ENCODE data around the gene WDR48. TPM values are rescaled to one million over a fixed set of nuclear protein-coding genes. Genes with fewer than 3 reads are reported as not detected.

The WDR48 gene
- total RNA-seq, 1 donor = 39.8 TPM

DNA sequence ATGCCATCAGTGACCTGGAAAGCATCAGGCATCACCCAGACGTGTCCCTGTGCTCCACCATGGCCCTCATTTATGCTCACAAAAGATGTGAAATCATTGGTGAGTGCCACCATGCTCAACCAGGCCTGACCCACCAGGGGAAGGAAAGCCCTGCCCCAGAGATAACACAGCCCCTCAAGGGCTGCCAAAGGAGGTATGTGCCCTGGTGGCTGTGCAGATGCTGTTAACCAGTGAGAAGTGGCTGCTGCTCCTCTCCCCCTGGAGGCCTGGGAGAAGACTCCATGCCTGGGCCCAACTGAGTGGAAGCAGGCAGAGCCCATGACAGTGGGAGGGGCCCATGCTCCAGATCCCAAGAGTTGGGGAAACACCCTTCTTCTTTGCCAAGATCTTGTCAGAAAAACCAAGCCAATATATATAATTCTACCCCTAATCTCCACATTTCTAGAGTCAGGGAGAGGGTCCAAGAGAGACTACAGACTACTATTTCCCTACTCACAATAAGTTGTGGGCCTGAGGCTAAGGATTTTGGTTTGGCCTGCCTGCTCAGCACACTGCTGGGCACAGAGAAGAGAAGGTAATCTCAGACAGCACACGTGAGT is 58.3 kb downstream of the WDR48 start:
- peak; percentile 46 for DNase-seq (ENCODE audit: insufficient read length, low spot score, missing footprints)

DNA sequence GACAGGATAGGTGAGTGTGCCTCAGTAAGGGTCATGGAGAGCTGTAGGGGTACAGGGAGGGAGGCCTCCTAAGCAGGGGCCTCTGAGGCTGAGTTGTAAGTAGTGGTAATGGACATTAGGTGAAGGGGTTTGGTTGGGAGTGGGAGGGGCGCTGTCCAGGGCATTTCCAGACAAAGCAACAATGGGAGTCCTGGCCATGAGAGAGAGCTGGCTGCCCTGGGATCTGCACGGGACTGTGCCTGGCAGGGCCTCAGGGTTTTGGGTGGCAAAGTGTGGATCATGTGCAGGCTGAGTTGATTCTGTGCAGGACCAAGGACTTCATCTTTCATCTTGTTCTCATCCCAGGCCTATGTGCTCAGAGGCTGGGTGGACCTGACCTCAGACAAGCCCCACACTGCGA is 60.3 kb downstream of the WDR48 start:
- no peak for DNase-seq (ENCODE audit: insufficient read length, low spot score, missing footprints)

More for the DNA sequence above, 58.3 kb downstream of the WDR48 start:
- H3K79me2 ChIP-seq (ENCODE audit: insufficient read depth, low read length) = peaks cover 23% of the 10 kb centered on the region
- no peak overlapping the region for H2AFZ ChIP-seq (ENCODE audit: low read length)
- TF ChIP-seq, protein P1, sequence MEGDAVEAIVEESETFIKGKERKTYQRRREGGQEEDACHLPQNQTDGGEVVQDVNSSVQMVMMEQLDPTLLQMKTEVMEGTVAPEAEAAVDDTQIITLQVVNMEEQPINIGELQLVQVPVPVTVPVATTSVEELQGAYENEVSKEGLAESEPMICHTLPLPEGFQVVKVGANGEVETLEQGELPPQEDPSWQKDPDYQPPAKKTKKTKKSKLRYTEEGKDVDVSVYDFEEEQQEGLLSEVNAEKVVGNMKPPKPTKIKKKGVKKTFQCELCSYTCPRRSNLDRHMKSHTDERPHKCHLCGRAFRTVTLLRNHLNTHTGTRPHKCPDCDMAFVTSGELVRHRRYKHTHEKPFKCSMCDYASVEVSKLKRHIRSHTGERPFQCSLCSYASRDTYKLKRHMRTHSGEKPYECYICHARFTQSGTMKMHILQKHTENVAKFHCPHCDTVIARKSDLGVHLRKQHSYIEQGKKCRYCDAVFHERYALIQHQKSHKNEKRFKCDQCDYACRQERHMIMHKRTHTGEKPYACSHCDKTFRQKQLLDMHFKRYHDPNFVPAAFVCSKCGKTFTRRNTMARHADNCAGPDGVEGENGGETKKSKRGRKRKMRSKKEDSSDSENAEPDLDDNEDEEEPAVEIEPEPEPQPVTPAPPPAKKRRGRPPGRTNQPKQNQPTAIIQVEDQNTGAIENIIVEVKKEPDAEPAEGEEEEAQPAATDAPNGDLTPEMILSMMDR (IDR thresholded peaks at IDR 0.05; ENCODE audit: extremely low read depth, low read depth, low read length) = no peak
- peaks cover 14% of the 10 kb centered on the region for H4K20me1 ChIP-seq (ENCODE audit: insufficient read depth, low read length)
- H3K27me3 ChIP-seq (ENCODE audit: insufficient read depth, low read length) = no peaks in the 10 kb centered on the region
- H3K27ac ChIP-seq (ENCODE audit: low read depth, low read length) = no peak overlapping the region
- peaks cover 18% of the 10 kb centered on the region for H3K4me1 ChIP-seq (ENCODE audit: insufficient read depth, low read length)
- H3K36me3 ChIP-seq (ENCODE audit: insufficient read depth, low read length) = peaks cover 6% of the 10 kb centered on the region
- no peaks in the 10 kb centered on the region for H3K9me3 ChIP-seq (ENCODE audit: low read depth, low read length)
- no peak overlapping the region for H3K4me3 ChIP-seq (ENCODE audit: insufficient read depth, low read length)
- H3K4me2 ChIP-seq (ENCODE audit: insufficient read depth, low read length) = no peak overlapping the region

DNA sequence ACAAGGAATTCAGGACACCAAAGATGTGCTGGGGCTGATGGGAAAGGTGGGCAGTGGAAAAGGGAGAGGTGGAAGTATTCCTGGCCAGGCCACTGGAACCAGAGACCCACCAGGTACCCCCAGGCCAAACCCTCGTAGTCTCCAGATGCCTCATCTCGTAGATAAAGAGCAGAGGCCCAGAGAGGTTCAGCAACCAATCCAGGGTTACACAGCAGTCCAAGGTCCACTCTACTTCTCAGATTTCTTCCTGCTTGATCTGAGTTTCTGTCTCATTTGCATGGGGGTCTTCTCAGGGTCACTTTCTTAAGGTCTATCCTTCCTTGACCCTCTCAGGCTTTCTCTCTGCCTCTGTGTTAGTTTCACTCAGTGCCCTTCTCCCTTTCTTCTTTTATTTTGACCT is 60.7 kb downstream of the WDR48 start:
- Histone ChIP-seq H3K4me1 (ENCODE audit: insufficient read depth, low read length) (peaks cover 6% of the 10 kb centered on the region), H3K9me3 (ENCODE audit: low read depth, low read length) (no peaks in the 10 kb centered on the region), H3K36me3 (ENCODE audit: insufficient read depth, low read length) (peaks cover 6% of the 10 kb centered on the region), H4K20me1 (ENCODE audit: insufficient read depth, low read length) (no peaks in the 10 kb centered on the region), H2AFZ (ENCODE audit: low read length) (no peak overlapping the region), H3K27ac (ENCODE audit: low read depth, low read length) (no peak overlapping the region), H3K79me2 (ENCODE audit: insufficient read depth, low read length) (no peaks in the 10 kb centered on the region), H3K4me2 (ENCODE audit: insufficient read depth, low read length) (no peak overlapping the region), H3K4me3 (ENCODE audit: insufficient read depth, low read length) (no peak overlapping the region), H3K27me3 (ENCODE audit: insufficient read depth, low read length) (no peaks in the 10 kb centered on the region)
- DNase-seq (ENCODE audit: insufficient read length, low spot score, missing footprints) = no peak
- TF ChIP-seq, protein P1 (IDR thresholded peaks at IDR 0.05; ENCODE audit: extremely low read depth, low read depth, low read length) = no peak

More for the DNA sequence above, 60.3 kb downstream of the WDR48 start:
- no peak overlapping the region for H3K4me2 ChIP-seq (ENCODE audit: insufficient read depth, low read length)
- H2AFZ ChIP-seq (ENCODE audit: low read length) = no peak overlapping the region
- peaks cover 6% of the 10 kb centered on the region for H3K36me3 ChIP-seq (ENCODE audit: insufficient read depth, low read length)
- no peaks in the 10 kb centered on the region for H3K9me3 ChIP-seq (ENCODE audit: low read depth, low read length)
- no peak overlapping the region for H3K4me3 ChIP-seq (ENCODE audit: insufficient read depth, low read length)
- TF ChIP-seq, protein P1 (IDR thresholded peaks at IDR 0.05; ENCODE audit: extremely low read depth, low read depth, low read length) = no peak
- H3K79me2 ChIP-seq (ENCODE audit: insufficient read depth, low read length) = peaks cover 3% of the 10 kb centered on the region
- no peaks in the 10 kb centered on the region for H4K20me1 ChIP-seq (ENCODE audit: insufficient read depth, low read length)
- no peak overlapping the region for H3K27ac ChIP-seq (ENCODE audit: low read depth, low read length)
- no peaks in the 10 kb centered on the region for H3K27me3 ChIP-seq (ENCODE audit: insufficient read depth, low read length)
- H3K4me1 ChIP-seq (ENCODE audit: insufficient read depth, low read length) = peaks cover 6% of the 10 kb centered on the region

DNA sequence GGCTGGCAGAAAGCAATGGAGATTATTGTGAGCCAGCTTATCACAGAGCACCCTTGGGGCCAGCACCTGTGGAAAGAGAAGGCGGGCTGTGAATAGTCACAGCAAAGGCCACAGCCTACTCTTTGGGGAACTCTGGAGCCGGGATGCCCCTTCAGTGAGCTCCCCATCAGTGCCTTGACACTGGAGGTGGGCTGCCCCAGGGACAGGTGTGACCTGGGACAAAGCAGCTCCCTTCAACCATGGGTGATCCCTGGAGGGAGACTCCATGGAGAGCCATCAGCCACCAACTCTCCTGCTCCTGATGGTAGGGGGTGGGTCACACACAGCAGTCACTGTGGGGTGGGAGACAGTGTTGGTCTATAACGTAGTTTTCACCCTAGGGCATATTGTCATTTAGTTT is 61.5 kb downstream of the WDR48 start:
- H2AFZ ChIP-seq (ENCODE audit: low read length) = no peak overlapping the region
- H3K36me3 ChIP-seq (ENCODE audit: insufficient read depth, low read length) = peaks cover 6% of the 10 kb centered on the region
- H3K27ac ChIP-seq (ENCODE audit: low read depth, low read length) = no peak overlapping the region
- H3K4me1 ChIP-seq (ENCODE audit: insufficient read depth, low read length) = peaks cover 1% of the 10 kb centered on the region
- DNase-seq (ENCODE audit: insufficient read length, low spot score, missing footprints) = no peak
- H3K79me2 ChIP-seq (ENCODE audit: insufficient read depth, low read length) = no peaks in the 10 kb centered on the region
- no peak overlapping the region for H3K4me2 ChIP-seq (ENCODE audit: insufficient read depth, low read length)
- TF ChIP-seq, protein P1 (IDR thresholded peaks at IDR 0.05; ENCODE audit: extremely low read depth, low read depth, low read length) = no peak
- no peaks in the 10 kb centered on the region for H4K20me1 ChIP-seq (ENCODE audit: insufficient read depth, low read length)
- no peaks in the 10 kb centered on the region for H3K27me3 ChIP-seq (ENCODE audit: insufficient read depth, low read length)
- H3K9me3 ChIP-seq (ENCODE audit: low read depth, low read length) = no peaks in the 10 kb centered on the region
- no peak overlapping the region for H3K4me3 ChIP-seq (ENCODE audit: insufficient read depth, low read length)
